Astrocyte (in vitro differentiated cells and primary cell): ENCODE measurements around the gene ILDR1.

Experiments used
- CTCF ChIP-seq: IDR thresholded peaks from 2 replicates; pipeline ENCODE4 v1.5.1; 2011; ENCODE audit warnings: low read depth, mild to moderate bottlenecking, inconsistent platforms, low read length, moderate library complexity; ENCODE audit not compliant: insufficient read depth
- EZH2 ChIP-seq: IDR thresholded peaks from 2 replicates; pipeline ENCODE4 v1.6.1; 2012; ENCODE audit warnings: mild to moderate bottlenecking, low read length, inconsistent platforms; ENCODE audit not compliant: insufficient read depth

DNA sequence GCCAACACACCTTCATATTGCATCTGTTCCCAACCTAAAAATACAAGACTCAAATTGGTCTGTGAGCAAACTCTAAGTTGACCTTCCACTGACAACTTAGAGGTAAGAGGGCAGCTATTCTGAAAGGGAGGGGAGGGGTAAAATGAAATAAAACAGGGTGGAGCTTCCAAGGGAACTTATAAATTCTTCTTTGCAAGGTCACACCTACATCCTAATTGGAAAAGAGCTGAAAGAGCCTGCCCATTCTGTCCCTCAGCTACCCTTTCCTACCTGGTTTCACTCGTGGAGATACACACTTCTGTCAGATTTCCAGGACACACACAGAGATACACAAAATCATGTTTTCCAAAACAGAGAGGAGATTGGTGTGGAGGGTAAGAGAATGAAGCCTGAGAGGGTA lies 1.0 kb downstream of the ILDR1 start:
- TF ChIP-seq CTCF: no peak
- no peak for TF ChIP-seq EZH2
